GM23248 (cell line): ENCODE results near the gene GRK2.

Experiments used
- EZH2 ChIP-seq: fragments of 200-600 bp; sonication (generic); IDR thresholded peaks from 2 replicates; pipeline ENCODE4 v1.6.1; 2018; ENCODE audit warnings: antibody characterized with exemption, mild to moderate bottlenecking; ENCODE audit not compliant: insufficient read depth, poor library complexity, severe bottlenecking
- EZH2phosphoT487 ChIP-seq: fragments of 200-600 bp; sonication (generic); IDR thresholded peaks from 2 replicates; pipeline ENCODE4 v1.6.1; 2018; ENCODE audit warnings: antibody characterized with exemption, moderate library complexity, mild to moderate bottlenecking, low read depth; ENCODE audit not compliant: insufficient read depth

- TF ChIP-seq EZH2 (no peak), EZH2phosphoT487 (no peak)
Observed at GRCh38 chr11:67270256-67271204, 4.3 kb downstream of the GRK2 start.
